GM21528 (cell line): Measurements from ENCODE around the gene VAMP3.

Experiments used
- ATAC-seq: cut with Tn5 transposase; IDR thresholded peaks from one replicate; pipeline ENCODE4 v1.9.1; 2021; ENCODE audit warnings: mild to moderate bottlenecking, moderate library complexity; ENCODE audit not compliant: unreplicated experiment, low FRiP score

The VAMP3 gene, protein sequence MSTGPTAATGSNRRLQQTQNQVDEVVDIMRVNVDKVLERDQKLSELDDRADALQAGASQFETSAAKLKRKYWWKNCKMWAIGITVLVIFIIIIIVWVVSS

GRCh38 chr1:7770997-7771822, at the start of gene VAMP3:
TSS of gene VAMP3 (plus strand) at chr1:7771296. CDS start at chr1:7771384, 88 bp downstream.
- ATAC-seq: peak; percentile 77

- ATAC-seq: no peak
Measured at GRCh38 chr1:7721940-7722669, 49.0 kb upstream of the VAMP3 start.

DNA sequence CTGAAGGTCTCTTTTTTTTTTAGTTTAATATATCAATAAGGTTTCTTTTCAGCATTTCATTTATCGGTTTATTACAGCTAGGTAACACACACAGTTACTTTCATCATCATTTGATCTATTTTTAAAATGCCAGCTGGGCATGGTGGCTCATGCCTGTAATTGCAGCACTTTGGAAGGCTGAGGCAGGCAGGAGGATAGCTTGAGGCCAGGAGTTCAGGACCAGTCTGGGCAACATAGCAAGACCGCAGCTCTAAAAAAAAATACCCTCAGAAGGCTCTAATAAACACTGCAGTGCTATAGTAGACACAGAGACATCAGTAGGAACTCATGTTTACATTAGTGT, 48.5 kb upstream of the VAMP3 start:
- ATAC-seq: no peak

- no peak for ATAC-seq
Measured at GRCh38 chr1:7726623-7727022, 44.5 kb upstream of the VAMP3 start.

DNA sequence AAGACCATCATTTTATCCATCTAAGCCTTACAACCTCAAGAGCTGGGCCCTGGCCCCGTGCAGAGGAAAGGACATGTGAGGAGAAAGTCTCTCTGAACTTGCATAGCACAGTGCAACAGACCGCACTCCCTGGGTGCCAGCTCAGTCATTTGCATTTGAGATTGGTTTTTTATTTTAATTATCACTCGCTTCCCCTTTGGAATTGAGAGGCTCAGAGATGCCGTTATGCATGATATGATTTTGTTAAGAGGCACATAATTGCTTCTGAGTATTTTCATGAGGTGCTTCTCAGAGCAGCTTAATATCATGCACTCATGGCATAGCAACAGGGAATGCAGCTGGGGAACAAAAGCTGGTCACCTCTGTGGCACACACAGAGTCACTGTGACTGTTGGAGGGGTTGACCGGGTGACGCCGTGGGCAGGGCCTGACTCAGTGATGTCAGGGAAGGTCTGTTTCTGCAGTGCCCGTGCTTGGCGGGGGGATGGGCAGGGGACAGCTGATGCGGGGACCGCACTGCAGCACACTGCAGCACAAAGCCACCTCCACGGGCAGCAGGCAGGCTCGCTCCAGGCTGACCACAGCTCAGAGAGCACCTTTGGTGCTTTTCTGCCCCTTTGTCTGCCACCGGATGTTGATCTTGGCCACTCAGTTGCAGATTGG, 43.2 kb upstream of the VAMP3 start:
- ATAC-seq: no peak

DNA sequence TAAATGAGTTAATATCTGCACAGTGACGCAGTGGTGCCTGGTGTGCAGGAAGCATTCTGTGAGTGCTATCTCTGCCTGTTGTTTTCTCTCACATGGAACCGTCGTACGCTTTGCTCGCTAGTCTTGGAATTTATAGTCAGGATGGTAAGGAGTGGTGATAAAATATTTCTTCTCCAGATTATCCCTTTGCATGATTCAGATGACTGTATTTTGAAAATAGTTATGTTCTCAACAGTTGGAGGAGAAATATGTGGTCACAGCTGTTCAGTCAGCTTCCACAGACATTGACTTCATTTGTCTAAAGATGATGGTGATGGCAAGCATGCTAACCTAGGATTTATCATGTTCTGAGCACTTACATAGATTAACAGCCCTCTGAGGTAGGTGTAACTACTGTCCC, 41.3 kb upstream of the VAMP3 start:
- no peak for ATAC-seq

DNA sequence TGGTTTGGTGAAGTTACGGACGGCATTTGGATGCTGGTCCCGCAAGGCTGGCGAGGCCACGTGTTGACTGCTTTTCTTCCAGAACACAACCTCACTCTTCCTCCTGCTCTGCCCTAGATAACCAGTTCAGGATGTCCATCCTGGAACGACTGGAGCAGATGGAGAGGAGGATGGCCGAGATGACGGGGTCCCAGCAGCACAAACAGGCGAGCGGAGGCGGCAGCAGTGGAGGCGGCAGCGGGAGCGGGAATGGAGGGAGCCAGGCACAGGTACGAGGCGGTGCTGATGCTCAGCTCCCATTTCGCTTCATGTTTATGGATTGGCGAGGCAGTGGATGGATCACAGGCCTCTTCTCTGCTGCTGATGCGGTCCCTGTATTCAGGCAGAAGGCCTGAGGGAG, 38.8 kb upstream of the VAMP3 start:
- no peak for ATAC-seq

DNA sequence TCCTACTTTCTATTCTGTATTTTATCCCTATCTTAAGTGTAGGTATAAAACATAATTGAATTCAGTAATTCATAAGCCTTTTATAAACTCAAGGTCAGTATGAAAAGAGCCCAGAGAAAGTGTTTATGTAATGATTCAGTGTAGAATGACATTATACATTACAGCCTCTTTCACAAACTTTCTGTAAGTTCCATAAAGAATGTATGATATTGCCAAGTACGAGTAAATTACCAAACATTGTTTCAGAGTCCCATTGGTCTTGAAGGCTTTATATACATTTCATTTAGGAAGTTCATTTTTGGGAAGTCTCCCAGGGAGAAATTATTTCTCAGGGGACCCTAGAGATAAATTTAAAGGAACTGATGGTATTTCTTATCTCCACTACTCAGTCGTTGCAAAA, 37.8 kb upstream of the VAMP3 start:
- ATAC-seq: no peak

GRCh38 chr1:7738044-7738443, 33.1 kb upstream of the VAMP3 start:
- ATAC-seq: no peak

DNA sequence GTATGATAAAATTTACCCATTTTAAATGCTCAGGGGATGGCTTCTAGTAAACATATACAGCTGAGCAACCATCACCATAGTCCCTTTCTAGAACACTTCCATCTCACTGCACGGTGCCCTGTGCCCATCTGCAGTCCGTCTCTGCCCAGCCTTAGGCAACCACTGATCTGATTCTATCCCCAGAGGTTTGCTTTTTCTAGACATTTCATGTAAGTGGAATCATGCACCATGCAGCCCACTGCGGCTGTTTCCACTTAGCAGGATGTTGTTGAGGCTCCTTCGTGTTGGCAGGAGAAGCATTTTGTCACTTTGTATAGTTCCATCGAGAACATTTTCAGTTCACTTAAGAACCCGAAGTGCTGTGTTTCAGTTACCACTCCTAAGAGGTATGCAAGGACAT, 27.8 kb upstream of the VAMP3 start:
- ATAC-seq: no peak

- ATAC-seq: no peak
Measured at GRCh38 chr1:7744882-7745281, 26.2 kb upstream of the VAMP3 start.

DNA sequence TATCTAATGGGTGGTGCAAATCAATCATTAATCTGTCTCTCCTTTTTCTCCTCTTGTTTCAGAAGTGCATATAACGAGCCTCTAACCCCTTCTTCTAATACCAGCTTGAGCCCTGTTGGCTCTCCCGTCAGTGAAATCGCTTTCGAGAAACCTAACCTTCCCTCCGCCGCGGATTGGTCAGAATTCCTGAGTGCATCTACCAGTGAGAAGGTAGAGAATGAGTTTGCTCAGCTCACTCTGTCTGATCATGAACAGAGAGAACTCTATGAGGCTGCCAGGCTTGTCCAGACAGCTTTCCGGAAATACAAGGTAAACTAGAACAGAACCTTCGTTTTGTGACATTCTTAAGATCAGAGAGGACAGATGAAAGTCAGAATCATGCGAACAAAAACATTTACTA, 25.3 kb upstream of the VAMP3 start:
- no peak for ATAC-seq

- no peak for ATAC-seq
Measured at GRCh38 chr1:7747605-7748004, 23.5 kb upstream of the VAMP3 start.

DNA sequence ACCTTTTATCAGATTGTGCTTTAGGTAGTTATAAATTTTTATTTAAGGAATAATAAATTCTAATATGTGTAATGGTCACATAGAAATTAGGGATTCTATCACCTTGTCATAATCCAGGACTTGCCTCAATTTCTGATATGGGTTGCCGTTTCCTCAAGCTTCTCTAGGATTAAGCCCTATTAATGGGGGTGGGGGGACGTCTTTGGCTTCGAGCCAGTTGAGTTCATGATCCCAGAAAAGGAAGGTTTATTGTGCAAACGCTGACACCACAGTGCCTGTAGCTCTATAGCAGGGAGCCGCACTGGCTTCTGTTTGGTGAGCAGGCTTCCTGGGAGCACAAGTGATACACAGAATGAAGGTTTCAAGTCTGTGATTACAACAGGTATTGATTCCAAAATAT, 22.0 kb upstream of the VAMP3 start:
- no peak for ATAC-seq

DNA sequence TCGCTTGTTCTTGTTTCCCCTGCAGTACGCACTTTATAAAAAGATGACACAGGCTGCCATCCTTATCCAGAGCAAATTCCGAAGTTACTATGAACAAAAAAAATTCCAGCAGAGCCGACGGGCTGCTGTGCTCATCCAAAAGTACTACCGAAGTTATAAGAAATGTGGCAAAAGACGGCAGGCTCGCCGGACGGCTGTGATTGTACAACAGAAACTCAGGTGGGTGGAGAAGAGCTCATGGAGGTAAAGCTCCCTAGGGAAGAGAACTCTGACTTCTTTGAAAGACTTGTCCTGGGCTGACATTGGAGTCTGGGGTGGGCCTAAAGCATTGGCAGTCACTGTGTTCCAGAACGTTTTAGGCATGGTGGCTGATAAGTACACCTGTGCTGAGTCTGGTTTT, 19.9 kb upstream of the VAMP3 start:
- no peak for ATAC-seq

- ATAC-seq: no peak
Measured at GRCh38 chr1:7752512-7753417, 18.3 kb upstream of the VAMP3 start.

DNA sequence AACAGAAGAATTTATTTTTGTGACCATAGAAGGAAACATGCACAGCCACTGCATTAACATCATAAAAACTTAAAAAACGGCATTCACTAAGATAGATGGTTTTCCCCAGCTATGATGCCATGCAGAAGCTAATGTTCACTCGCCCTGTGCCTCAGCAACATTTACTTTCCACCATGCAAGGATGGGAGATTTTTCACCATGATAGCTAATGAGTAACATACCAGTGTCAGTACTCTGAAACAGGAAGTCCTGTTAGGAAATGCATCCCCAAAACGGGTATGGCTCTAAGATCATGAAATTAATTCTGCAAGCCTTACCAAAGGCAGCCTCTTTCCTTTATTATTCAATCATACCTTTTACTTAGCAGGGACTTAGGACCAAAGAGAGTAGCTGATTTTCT, 17.5 kb upstream of the VAMP3 start:
- ATAC-seq: no peak

DNA sequence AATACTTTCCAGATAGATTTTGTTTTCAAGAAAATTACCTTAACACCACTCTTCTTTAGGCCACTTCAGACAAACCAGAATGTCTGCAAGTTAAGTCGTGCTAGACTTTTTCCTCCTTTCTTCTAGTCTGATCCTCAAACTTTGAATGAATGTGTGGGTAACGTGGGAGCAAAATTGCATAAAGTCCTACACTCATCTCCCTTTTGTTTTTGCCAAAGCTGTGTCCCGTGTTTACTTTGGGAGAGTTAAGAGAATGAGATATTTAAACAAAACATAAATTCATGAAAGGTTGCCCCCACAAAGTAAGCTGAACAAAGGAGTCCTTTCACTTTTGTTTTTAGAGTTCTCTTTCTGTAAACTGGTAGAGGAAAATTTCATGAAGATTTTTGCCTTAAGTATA, 16.9 kb upstream of the VAMP3 start:
- no peak for ATAC-seq

DNA sequence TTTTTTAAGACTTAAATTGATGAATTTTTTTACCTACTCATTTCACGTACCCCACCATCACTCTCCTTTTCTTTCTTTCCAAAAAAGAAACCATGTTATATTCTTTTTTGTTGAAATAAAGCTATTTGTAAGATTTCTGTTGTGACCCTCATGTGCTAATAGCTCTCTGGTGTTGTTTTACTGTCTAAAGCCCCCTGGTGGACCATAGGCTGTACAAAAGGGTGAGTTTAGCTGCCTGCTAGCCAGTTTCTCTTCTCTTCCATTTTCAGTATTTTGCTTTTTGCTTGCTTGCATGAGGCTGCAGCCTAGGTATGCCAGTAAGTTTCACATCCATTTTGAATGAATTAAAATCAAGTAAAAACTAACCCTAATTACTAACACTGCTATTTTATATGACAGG, 15.6 kb upstream of the VAMP3 start:
- ATAC-seq: no peak

DNA sequence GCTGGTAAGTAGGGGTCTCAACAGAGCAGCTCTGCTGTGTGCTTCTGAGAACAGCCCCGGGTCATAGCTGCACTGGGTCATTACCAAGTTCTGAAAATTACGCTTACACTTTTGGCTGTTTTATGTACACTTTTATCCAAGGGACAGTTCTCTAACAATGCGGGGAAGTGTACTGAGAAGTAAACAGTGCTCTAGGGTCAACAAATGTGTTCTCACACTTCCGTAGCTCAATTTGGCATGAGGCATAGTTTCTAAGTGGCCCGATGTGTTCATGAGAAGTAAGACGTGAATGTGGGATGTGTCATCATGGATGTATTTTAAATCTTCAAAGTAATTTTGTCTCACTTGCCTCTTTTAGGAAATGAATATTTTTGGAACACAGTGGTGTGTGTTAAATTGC, 10.9 kb upstream of the VAMP3 start:
- ATAC-seq: no peak
